Activated CD4-positive, CD25-positive, alpha-beta regulatory T cell (primary cell): Measurements from ENCODE around the gene JHY.
"Not testable (repeated sequence)": the region's sequence is repeated elsewhere in the genome, so short reads cannot be mapped to it uniquely, and the experiment has no call there.

Source experiments
- DNase-seq, 4 experiments: peaks; one replicate each; lab custom pipeline; 2025; lab: John Stamatoyannopoulos, UW

JHY gene

GRCh38 chr11:122882189-122882856 lies at the start of gene JHY:
JHY (plus strand) TSS chr11:122882759; CDS start chr11:122885850, 3,091 bp downstream.
- peak in 1 of 4 experiments; percentile 17 for DNase-seq

GRCh38 chr11:122833846-122834464 lies 48.6 kb upstream of the JHY start:
- no peak for DNase-seq

- no peak for DNase-seq
Observed at GRCh38 chr11:122836916-122837315, 45.6 kb upstream of the JHY start.

- no peak for DNase-seq
Observed at GRCh38 chr11:122837528-122838346, 44.8 kb upstream of the JHY start.

GRCh38 chr11:122843281-122844141 lies 39.0 kb upstream of the JHY start:
- no peak for DNase-seq

- DNase-seq: no peak
Observed at GRCh38 chr11:122847466-122847865, 35.1 kb upstream of the JHY start.

- DNase-seq: no peak
Observed at GRCh38 chr11:122848186-122848585, 34.4 kb upstream of the JHY start.

GRCh38 chr11:122850076-122850631 lies 32.4 kb upstream of the JHY start:
- no peak for DNase-seq

- no peak for DNase-seq
Observed at GRCh38 chr11:122851366-122851966, 31.1 kb upstream of the JHY start.

- DNase-seq: no peak
Observed at GRCh38 chr11:122852074-122852795, 30.3 kb upstream of the JHY start.

GRCh38 chr11:122852796-122853160 lies 29.8 kb upstream of the JHY start:
- DNase-seq: no peak

- no peak for DNase-seq
Observed at GRCh38 chr11:122853261-122853660, 29.3 kb upstream of the JHY start.

- DNase-seq: no peak
Observed at GRCh38 chr11:122853971-122854446, 28.6 kb upstream of the JHY start.

- no peak for DNase-seq
Observed at GRCh38 chr11:122861631-122862030, 20.9 kb upstream of the JHY start.

GRCh38 chr11:122862091-122862490 lies 20.5 kb upstream of the JHY start:
- DNase-seq: no peak

GRCh38 chr11:122863154-122863553 lies 19.4 kb upstream of the JHY start:
- DNase-seq: not testable (repeated sequence)

GRCh38 chr11:122863704-122864326 lies 18.7 kb upstream of the JHY start:
- DNase-seq: peak in 2 of 4 experiments; percentile 7 to 10

GRCh38 chr11:122864386-122865115 lies 18.0 kb upstream of the JHY start:
- no peak for DNase-seq

GRCh38 chr11:122869622-122870021 lies 12.9 kb upstream of the JHY start:
- no peak for DNase-seq
